Neuronal stem cell (in vitro differentiated cells): ENCODE results near the gene PNCK.
"Not testable (repeated sequence)": the region's sequence is repeated elsewhere in the genome, so short reads cannot be mapped to it uniquely, and the experiment has no call there.

Experiments used
- DNase-seq: peaks from one replicate; pipeline ENCODE4 v3.0.0-alpha.2; 2013; ENCODE audit warnings: low spot score
- H2AFZ ChIP-seq: one replicate; pipeline ENCODE4 v1.6.1; 2013; ENCODE audit warnings: mild to moderate bottlenecking, low read length, inconsistent platforms
- H2AK5ac ChIP-seq: 2 replicates; pipeline ENCODE4 v1.6.1; 2013; ENCODE audit warnings: low read depth, mild to moderate bottlenecking, inconsistent platforms, low read length, moderate library complexity, mixed read lengths
- H2BK120ac ChIP-seq: 2 replicates; pipeline ENCODE4 v1.6.1; 2013; ENCODE audit warnings: low read depth, mild to moderate bottlenecking, inconsistent platforms, low read length, moderate library complexity, mixed read lengths
- H2BK12ac ChIP-seq: one replicate; pipeline ENCODE4 v1.6.1; 2013; ENCODE audit warnings: low read length, inconsistent platforms
- H2BK15ac ChIP-seq: 2 replicates; pipeline ENCODE4 v1.6.1; 2013; ENCODE audit warnings: mild to moderate bottlenecking, low read length, inconsistent platforms, mixed read lengths
- H2BK5ac ChIP-seq: one replicate; pipeline ENCODE4 v1.6.1; 2013; ENCODE audit warnings: inconsistent platforms, mild to moderate bottlenecking, low read length, moderate library complexity
- H3K14ac ChIP-seq: one replicate; pipeline ENCODE4 v1.6.1; 2013; ENCODE audit warnings: low read length, inconsistent platforms
- H3K18ac ChIP-seq: 2 replicates; pipeline ENCODE4 v1.6.1; 2013; ENCODE audit warnings: low read length, inconsistent platforms
- H3K23ac ChIP-seq: 2 replicates; pipeline ENCODE4 v1.6.1; 2013; ENCODE audit warnings: low read depth, mild to moderate bottlenecking, mixed read lengths, low read length, inconsistent platforms; ENCODE audit not compliant: poor library complexity
- H3K27ac ChIP-seq: replicated peaks from 3 replicates; pipeline ENCODE4 v1.5.1; 2013; ENCODE audit warnings: low read length, inconsistent platforms
- H3K27me3 ChIP-seq, 3 experiments: 2 replicates each; pipeline ENCODE4 v1.6.1; 2013; ENCODE audit warnings: low read length in 3 of 3, mild to moderate bottlenecking in 2 of 3, inconsistent platforms in 1 of 3, low read depth in 1 of 3, mixed read lengths in 1 of 3, moderate library complexity in 1 of 3; ENCODE audit not compliant: control insufficient read depth in 3 of 3, insufficient read depth in 3 of 3
- H3K36me3 ChIP-seq, 2 donors: replicated peaks in 1 of 2; 2 replicates each; pipeline ENCODE4 v1.6.1; 2013; ENCODE audit warnings: low read length in 2 of 2; ENCODE audit not compliant: control insufficient read depth in 2 of 2, insufficient read depth in 2 of 2
- H3K4ac ChIP-seq: 2 replicates; pipeline ENCODE4 v1.6.1; 2013; ENCODE audit warnings: inconsistent platforms, mild to moderate bottlenecking, low read length, moderate library complexity
- H3K4me1 ChIP-seq, 2 donors: 1 replicate in 1 of 2; 2 replicates in 1 of 2; pipeline ENCODE4 v1.6.1; 2013; ENCODE audit warnings: low read length in 2 of 2, low read depth in 1 of 2; ENCODE audit not compliant: control insufficient read depth in 2 of 2, insufficient read depth in 1 of 2
- H3K4me2 ChIP-seq: one replicate; pipeline ENCODE4 v1.6.1; 2013; ENCODE audit warnings: mild to moderate bottlenecking, low read length, inconsistent platforms; ENCODE audit not compliant: insufficient read depth, poor library complexity, severe bottlenecking
- H3K4me3 ChIP-seq, 2 donors: 2 replicates each; pipeline ENCODE4 v1.5.1; 2013; ENCODE audit warnings: low read length in 2 of 2, mild to moderate bottlenecking in 2 of 2, inconsistent platforms in 1 of 2, moderate library complexity in 1 of 2
- H3K79me1 ChIP-seq: one replicate; pipeline ENCODE4 v1.6.1; 2013; ENCODE audit warnings: low read depth, mild to moderate bottlenecking, inconsistent platforms, low read length, moderate library complexity
- H3K9ac ChIP-seq: one replicate; pipeline ENCODE4 v1.6.1; 2013; ENCODE audit warnings: mild to moderate bottlenecking, low read depth, low read length, inconsistent platforms; ENCODE audit not compliant: poor library complexity
- H3K9me3 ChIP-seq, 2 donors: replicated peaks in 1 of 2; 2 replicates each; pipeline versions ENCODE3 to v1.6.1; 2013; ENCODE audit warnings: low read length in 2 of 2, mild to moderate bottlenecking in 2 of 2, inconsistent platforms in 1 of 2, low read depth in 1 of 2, mixed read lengths in 1 of 2, moderate library complexity in 1 of 2; ENCODE audit not compliant: control insufficient read depth in 2 of 2, insufficient read depth in 1 of 2
- H4K8ac ChIP-seq: one replicate; pipeline ENCODE4 v1.6.1; 2013; ENCODE audit warnings: low read depth, mild to moderate bottlenecking, inconsistent platforms, low read length, moderate library complexity
- H4K91ac ChIP-seq: one replicate; pipeline ENCODE4 v1.6.1; 2013; ENCODE audit warnings: low read length, low read depth, mild to moderate bottlenecking, inconsistent platforms; ENCODE audit not compliant: poor library complexity
- WGBS, 2 donors: extraction: QIAGEN DNeasy Blood & Tissue Kit; methylation state at CpG; one replicate each; pipeline ENCODE4 v1.1.7; 2013; ENCODE audit warnings: missing lambda C conversion rate in 2 of 2, mixed read lengths in 1 of 2; ENCODE audit not compliant: insufficient read length in 2 of 2, insufficient replicate concordance in 1 of 2; ENCODE audit errors: extremely low coverage in 2 of 2; 5-methylcytosine and 5-hydroxymethylcytosine counted together

The PNCK gene

DNA sequence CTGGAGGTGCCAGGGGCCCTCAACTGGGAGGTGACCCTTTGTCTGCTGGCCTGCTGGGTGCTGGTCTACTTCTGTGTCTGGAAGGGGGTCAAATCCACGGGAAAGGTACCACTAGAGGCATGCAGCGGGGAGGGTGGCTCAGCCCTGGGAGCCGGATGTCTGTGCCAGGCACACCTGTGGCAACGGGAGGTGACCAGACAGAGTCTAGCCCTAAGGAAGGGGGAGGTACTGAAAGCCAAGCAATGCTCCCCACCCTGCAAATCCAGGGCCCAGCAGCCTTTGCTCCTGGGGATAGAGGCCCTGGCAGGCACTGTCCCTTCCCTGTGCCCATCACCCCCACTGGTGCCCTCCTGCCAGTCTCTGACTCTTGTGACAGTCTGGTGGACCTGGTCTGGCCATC lies 18.4 kb upstream of the PNCK start:
- Histone ChIP-seq H3K4me1 (peaks cover 3 to 4% of the 10 kb centered on the region in 2 donors), H2BK15ac (no peak overlapping the region), H3K4me2 (no peak overlapping the region), H2AK5ac (no peak overlapping the region), H3K14ac (no peak overlapping the region), H2BK12ac (no peak overlapping the region), H3K9ac (no peak overlapping the region), H4K8ac (no peak overlapping the region), H3K4ac (no peak overlapping the region), H3K9me3 (no peaks in the 10 kb centered on the region), H3K79me1 (peaks cover 12% of the 10 kb centered on the region), H4K91ac (no peak overlapping the region), H3K18ac (no peak overlapping the region), H2BK120ac (no peak overlapping the region), H3K4me3 (no peak overlapping the region), H3K36me3 (peaks cover 11 to 59% of the 10 kb centered on the region in 2 donors), H2BK5ac (no peak overlapping the region), H2AFZ (no peak overlapping the region), H3K23ac (no peak overlapping the region), H3K27ac (no peak overlapping the region), H3K27me3 (no peaks in the 10 kb centered on the region)
- WGBS, 2 donors, result no CpG with 5 or more reads among the region's 4 CpGs
- DNase-seq, result no peak

DNA sequence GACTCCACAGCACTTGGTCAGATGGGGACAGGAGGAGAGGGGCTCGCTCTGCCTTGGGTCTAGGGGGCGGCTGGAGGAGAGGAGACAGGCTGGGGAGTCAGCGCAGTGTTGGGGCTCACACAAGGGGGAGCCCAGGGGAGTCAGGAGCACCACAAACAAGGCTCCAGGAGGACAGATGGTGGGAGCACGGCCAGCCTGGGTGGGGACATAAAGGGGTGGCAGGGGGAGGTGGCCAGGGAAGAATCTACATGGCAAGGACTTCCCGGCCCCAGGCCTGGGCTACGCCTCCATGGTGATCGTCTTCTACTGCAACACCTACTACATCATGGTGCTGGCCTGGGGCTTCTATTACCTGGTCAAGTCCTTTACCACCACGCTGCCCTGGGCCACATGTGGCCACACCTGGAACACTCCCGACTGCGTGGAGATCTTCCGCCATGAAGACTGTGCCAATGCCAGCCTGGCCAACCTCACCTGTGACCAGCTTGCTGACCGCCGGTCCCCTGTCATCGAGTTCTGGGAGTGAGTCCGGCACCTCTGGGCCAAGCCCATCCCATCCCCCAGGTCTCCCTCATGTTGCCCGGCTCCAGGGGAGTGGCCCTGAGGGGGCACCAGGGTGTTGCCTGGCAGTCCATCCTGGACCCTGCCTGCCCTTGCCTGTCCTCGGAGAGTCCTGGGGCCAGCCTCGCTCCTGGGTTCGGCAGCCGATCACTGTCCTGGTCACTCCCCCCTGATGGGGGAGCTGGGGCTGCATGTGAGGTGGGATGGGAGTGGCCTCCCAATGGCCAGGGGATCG lies 17.6 kb upstream of the PNCK start:
- H2BK120ac ChIP-seq, H2AK5ac ChIP-seq, H3K18ac ChIP-seq, H3K27ac ChIP-seq, DNase-seq, H3K14ac ChIP-seq, H3K9ac ChIP-seq, H2BK12ac ChIP-seq, H3K4ac ChIP-seq, H2AFZ ChIP-seq, H4K91ac ChIP-seq, H2BK15ac ChIP-seq, H4K8ac ChIP-seq, H3K27me3 ChIP-seq, H3K23ac ChIP-seq, H2BK5ac ChIP-seq, H3K9me3 ChIP-seq, H3K4me1 ChIP-seq: not testable (repeated sequence)
- WGBS, 2 donors, result no CpG with 5 or more reads among the region's 21 CpGs
- H3K36me3 ChIP-seq, result peaks cover 11 to 58% of the 10 kb centered on the region in 2 donors
- peak overlapping the region in 1 of 2 donors; percentile 12 for H3K4me3 ChIP-seq
- peak overlapping the region; percentile 25 for H3K4me2 ChIP-seq
- H3K79me1 ChIP-seq, result peaks cover 12% of the 10 kb centered on the region

DNA sequence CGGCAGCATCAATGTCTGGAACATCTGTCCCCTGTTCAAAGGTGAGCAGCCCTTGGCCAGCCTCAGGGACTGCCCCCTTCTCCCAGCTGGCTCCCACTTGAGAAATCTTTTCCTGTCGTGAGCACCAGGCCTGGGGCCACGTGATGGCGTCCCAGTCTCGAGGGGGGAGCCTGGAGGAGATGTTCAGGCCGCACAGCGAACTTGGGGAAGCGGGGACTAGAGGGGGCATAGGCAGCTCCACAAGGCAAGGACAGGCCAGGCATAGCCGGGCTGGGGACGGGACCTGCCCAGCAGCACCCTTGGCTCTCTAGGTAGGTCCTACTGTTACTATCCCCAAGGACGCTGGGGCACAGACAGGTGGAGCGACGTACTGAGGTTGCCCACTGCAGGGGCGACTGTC lies 16.9 kb upstream of the PNCK start:
- no peak for DNase-seq
- H3K18ac ChIP-seq, result no peak overlapping the region
- peaks cover 15% of the 10 kb centered on the region for H3K79me1 ChIP-seq
- peak overlapping the region; percentile 13 for H3K4me2 ChIP-seq
- H2BK5ac ChIP-seq, result no peak overlapping the region
- no peak overlapping the region for H2BK12ac ChIP-seq
- no peak overlapping the region for H2AFZ ChIP-seq
- no CpG with 5 or more reads among the region's 14 CpGs for WGBS, 2 donors
- H3K9me3 ChIP-seq, result no peaks in the 10 kb centered on the region
- H3K4me1 ChIP-seq, result peaks cover 14 to 17% of the 10 kb centered on the region in 2 donors
- H3K36me3 ChIP-seq, result peaks cover 11 to 51% of the 10 kb centered on the region in 2 donors
- no peak overlapping the region for H4K8ac ChIP-seq
- H3K9ac ChIP-seq, result no peak overlapping the region
- H2AK5ac ChIP-seq, result no peak overlapping the region
- H3K23ac ChIP-seq, result no peak overlapping the region
- H3K27ac ChIP-seq, result no peak overlapping the region
- H4K91ac ChIP-seq, result no peak overlapping the region
- no peak overlapping the region for H2BK120ac ChIP-seq
- H3K4me3 ChIP-seq, result peak overlapping the region in 1 of 2 donors; percentile 62
- H3K4ac ChIP-seq, result no peak overlapping the region
- no peak overlapping the region for H2BK15ac ChIP-seq
- no peak overlapping the region for H3K14ac ChIP-seq
- no peaks in the 10 kb centered on the region for H3K27me3 ChIP-seq

DNA sequence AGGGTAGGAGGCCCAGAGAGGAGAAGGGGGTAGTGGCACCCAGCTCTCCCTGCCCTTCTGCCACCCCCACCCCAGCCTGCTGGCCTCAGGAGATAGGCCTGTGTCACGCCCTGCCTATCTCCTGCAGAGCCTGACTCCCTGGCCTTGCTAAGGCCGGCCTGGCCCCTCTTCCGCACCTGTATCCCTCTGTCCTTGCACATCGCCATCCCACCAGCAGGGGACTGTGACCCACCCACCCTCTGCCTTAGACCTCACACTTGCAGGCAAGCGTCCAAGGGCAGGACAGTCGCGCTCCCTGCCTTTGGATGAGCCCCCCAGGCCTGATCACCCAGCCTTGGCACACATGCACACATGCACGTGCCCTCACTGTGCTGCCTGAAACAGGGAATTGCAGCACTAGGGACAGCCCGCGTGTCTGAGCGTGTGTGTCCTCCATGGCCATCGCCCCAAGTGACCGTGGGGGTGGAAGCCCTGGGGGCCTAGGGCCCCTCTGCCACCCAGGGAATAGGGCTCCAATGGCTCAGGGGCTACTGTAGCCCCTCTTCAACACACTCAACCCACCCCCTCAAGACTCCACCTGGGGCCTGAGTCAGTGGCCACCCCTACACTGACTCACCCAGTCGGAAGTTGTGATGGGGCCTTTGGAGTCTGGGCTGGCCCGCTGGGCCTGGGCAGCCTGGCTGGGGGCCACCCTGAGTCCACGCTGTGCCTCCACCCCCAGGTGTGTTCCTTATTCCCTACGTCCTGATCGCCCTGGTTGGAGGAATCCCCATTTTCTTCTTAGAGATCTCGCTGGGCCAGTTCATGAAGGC lies 16.2 kb upstream of the PNCK start:
- H4K8ac ChIP-seq, result no peak overlapping the region
- H3K4me2 ChIP-seq, result peak overlapping the region; percentile 62
- H4K91ac ChIP-seq, result no peak overlapping the region
- H2BK12ac ChIP-seq, result no peak overlapping the region
- peak overlapping the region; percentile 90 for H3K9ac ChIP-seq
- no peak overlapping the region for H3K23ac ChIP-seq
- no peaks in the 10 kb centered on the region for H3K9me3 ChIP-seq
- no peak overlapping the region for H3K18ac ChIP-seq
- H3K4ac ChIP-seq, result no peak overlapping the region
- peak overlapping the region; percentile 38 for H3K14ac ChIP-seq
- DNase-seq, result no peak
- H3K79me1 ChIP-seq, result peaks cover 16% of the 10 kb centered on the region
- H3K27me3 ChIP-seq, result no peaks in the 10 kb centered on the region
- H2BK15ac ChIP-seq, result no peak overlapping the region
- no peak overlapping the region for H2BK120ac ChIP-seq
- no peak overlapping the region for H2AFZ ChIP-seq
- no peak overlapping the region for H3K27ac ChIP-seq
- no CpG with 5 or more reads among the region's 19 CpGs for WGBS, 2 donors
- peak overlapping the region; percentile 62 to 84 for H3K4me3 ChIP-seq
- H3K4me1 ChIP-seq, result peaks cover 16 to 18% of the 10 kb centered on the region in 2 donors
- H3K36me3 ChIP-seq, result peaks cover 11 to 46% of the 10 kb centered on the region in 2 donors
- no peak overlapping the region for H2BK5ac ChIP-seq
- H2AK5ac ChIP-seq, result no peak overlapping the region
